T-cell (primary cell): ENCODE data around the gene CLASP1. TPM values are rescaled to one million over a fixed set of nuclear protein-coding genes. Genes with fewer than 3 reads are reported as not detected.
"Not testable (repeated sequence)": the region's sequence is repeated elsewhere in the genome, so short reads cannot be mapped to it uniquely, and the experiment has no call there.

Source experiments
- ATAC-seq, 4 experiments: fragments of 200-7000 bp in 3 of 4; fragments of 150-1000 bp in 1 of 4; cut with Tn5 transposase; replicated peaks in 1 of 4; 1 replicate in 3 of 4; 2 replicates in 1 of 4; pipeline ENCODE4 v1.10.0; 2021; ENCODE audit warnings: moderate library complexity in 3 of 4, mild to moderate bottlenecking in 2 of 4, moderate number of reproducible peaks in 1 of 4
- CTCF ChIA-PET, 2 donors: fragments of 300-600 bp; sonication (Branson Sonifier 250); formaldehyde crosslinking; loops; one replicate each; lab custom pipeline; 2022; ENCODE audit warnings: antibody characterized with exemption in 2 of 2; lab: Charles Lee
- POLR2A ChIA-PET, 2 donors: fragments of 300-600 bp; sonication (Branson Sonifier 250); formaldehyde crosslinking; loops; one replicate each; lab custom pipeline; 2022; ENCODE audit warnings: antibody characterized with exemption in 2 of 2; lab: Charles Lee
- DNase-seq, 35 experiments: peaks; one replicate each; pipeline versions ENCODE4 v3.0.0 to v3.0.0-alpha.2; 2013 to 2023
- H3K27ac ChIP-seq: one replicate; pipeline ENCODE4 v1.5.1; 2013; ENCODE audit warnings: low read length
- H3K27me3 ChIP-seq, 2 experiments: replicated peaks in 1 of 2; 1 replicate in 1 of 2; 2 replicates in 1 of 2; pipeline versions ENCODE4 v1.6.1 to v1.7.0; 2013; ENCODE audit warnings: low read length in 1 of 2, mixed read lengths in 1 of 2; ENCODE audit not compliant: control insufficient read depth in 2 of 2, insufficient read depth in 2 of 2; ENCODE audit errors: extremely low read depth in 1 of 2
- H3K36me3 ChIP-seq, 2 donors: 1 replicate in 1 of 2; 2 replicates in 1 of 2; pipeline versions ENCODE4 v1.6.1 to v1.7.0; 2013; ENCODE audit warnings: low read length in 1 of 2; ENCODE audit not compliant: control insufficient read depth in 2 of 2, insufficient read depth in 1 of 2; ENCODE audit errors: extremely low read depth in 1 of 2
- H3K4me1 ChIP-seq, 2 experiments: 1 replicate in 1 of 2; 2 replicates in 1 of 2; pipeline versions ENCODE4 v1.6.1 to v1.7.0; 2013; ENCODE audit warnings: low read length in 2 of 2, mixed read lengths in 1 of 2; ENCODE audit not compliant: insufficient read depth in 2 of 2, control insufficient read depth in 1 of 2; ENCODE audit errors: extremely low read depth in 1 of 2
- H3K4me3 ChIP-seq, 2 donors: 1 replicate in 1 of 2; 2 replicates in 1 of 2; pipeline versions ENCODE4 v1.5.1 to v1.7.0; 2013; ENCODE audit warnings: mild to moderate bottlenecking in 2 of 2, low read length in 1 of 2, moderate library complexity in 1 of 2; ENCODE audit not compliant: control insufficient read depth in 1 of 2; ENCODE audit errors: extremely low read depth in 1 of 2
- H3K9me3 ChIP-seq: 2 replicates; pipeline ENCODE4 v1.7.0; 2013
- H3K27ac Mint-ChIP-seq, 2 donors: one replicate each; pipeline ENCODE4 v1.8.0; 2020 to 2021; ENCODE audit warnings: mild to moderate bottlenecking in 2 of 2, mixed read lengths in 2 of 2
- H3K27me3 Mint-ChIP-seq, 2 donors: one replicate each; pipeline ENCODE4 v1.8.0; 2021 to 2022; ENCODE audit warnings: mixed read lengths in 2 of 2
- H3K36me3 Mint-ChIP-seq: one replicate; pipeline ENCODE4 v1.8.0; 2021; ENCODE audit warnings: mixed read lengths
- H3K4me1 Mint-ChIP-seq, 3 donors: one replicate each; pipeline ENCODE4 v1.8.0; 2020 to 2022; ENCODE audit warnings: mixed read lengths in 3 of 3, mild to moderate bottlenecking in 1 of 3
- H3K4me3 Mint-ChIP-seq, 3 donors: one replicate each; pipeline ENCODE4 v1.8.0; 2020 to 2022; ENCODE audit warnings: mild to moderate bottlenecking in 3 of 3, mixed read lengths in 3 of 3, moderate library complexity in 3 of 3
- H3K9me3 Mint-ChIP-seq, 3 donors: one replicate each; pipeline ENCODE4 v1.8.0; 2020 to 2022; ENCODE audit warnings: mixed read lengths in 3 of 3
- WGBS: methylation state at CpG from one replicate; pipeline ENCODE4 v1.1.5; 2013; ENCODE audit warnings: missing lambda C conversion rate; ENCODE audit not compliant: insufficient coverage; 5-methylcytosine and 5-hydroxymethylcytosine counted together
- total RNA-seq, 35 experiments: library from RNA in 6 of 35; stranded (reverse) in 6 of 35; fragments of 120-200 nt in 1 of 35; gene quantifications; one replicate each; pipeline versions ENCODE4 v1.2.1 to v1.2.4 and lab custom pipeline; 2013 to 2026

CLASP1 gene
- total RNA-seq, 5 donors from 2014 or later (not counting 1 experiment from before 2014, with no cell fraction given), result 57.8 to 72.8 (median 65.1) TPM

DNA sequence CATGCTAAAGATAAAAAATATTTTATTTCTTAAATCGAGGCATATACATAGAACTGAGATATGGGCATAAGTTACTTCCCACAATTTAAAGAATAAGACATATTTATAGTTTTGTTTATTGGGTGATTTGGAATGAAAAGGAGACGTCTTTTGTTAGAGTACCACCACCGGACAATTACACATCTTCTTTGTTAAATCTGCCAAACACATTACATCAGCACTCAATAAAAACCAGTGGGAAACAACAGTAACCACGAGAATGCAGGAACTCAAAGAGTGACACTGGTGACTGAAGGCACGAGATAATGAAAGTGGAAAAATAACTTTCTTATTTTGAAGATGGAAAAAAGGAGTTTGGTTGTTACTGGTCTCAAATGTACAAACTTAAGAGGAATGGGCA lies 271.6 kb downstream of the CLASP1 start:
- no peak for ATAC-seq
- Histone ChIP-seq H3K4me1 (no peaks in the 10 kb centered on the region), H3K9me3 (no peaks in the 10 kb centered on the region), H3K27me3 (no peaks in the 10 kb centered on the region), H3K27ac (no peak overlapping the region), H3K4me3 (no peak overlapping the region), H3K36me3 (peaks cover 9 to 42% of the 10 kb centered on the region in 2 donors)
- Mint-ChIP-seq H3K4me3 (no peak overlapping the region), H3K9me3 (no peaks in the 10 kb centered on the region), H3K27ac (no peak overlapping the region), H3K27me3 (no peaks in the 10 kb centered on the region), H3K36me3 (peaks cover 80% of the 10 kb centered on the region), H3K4me1 (no peaks in the 10 kb centered on the region)
- DNase-seq, result no peak
- CTCF ChIA-PET, result no interaction called here
- POLR2A ChIA-PET, result no interaction called here
- WGBS, result 58% methylated on average over 2 of the region's 5 CpGs

DNA sequence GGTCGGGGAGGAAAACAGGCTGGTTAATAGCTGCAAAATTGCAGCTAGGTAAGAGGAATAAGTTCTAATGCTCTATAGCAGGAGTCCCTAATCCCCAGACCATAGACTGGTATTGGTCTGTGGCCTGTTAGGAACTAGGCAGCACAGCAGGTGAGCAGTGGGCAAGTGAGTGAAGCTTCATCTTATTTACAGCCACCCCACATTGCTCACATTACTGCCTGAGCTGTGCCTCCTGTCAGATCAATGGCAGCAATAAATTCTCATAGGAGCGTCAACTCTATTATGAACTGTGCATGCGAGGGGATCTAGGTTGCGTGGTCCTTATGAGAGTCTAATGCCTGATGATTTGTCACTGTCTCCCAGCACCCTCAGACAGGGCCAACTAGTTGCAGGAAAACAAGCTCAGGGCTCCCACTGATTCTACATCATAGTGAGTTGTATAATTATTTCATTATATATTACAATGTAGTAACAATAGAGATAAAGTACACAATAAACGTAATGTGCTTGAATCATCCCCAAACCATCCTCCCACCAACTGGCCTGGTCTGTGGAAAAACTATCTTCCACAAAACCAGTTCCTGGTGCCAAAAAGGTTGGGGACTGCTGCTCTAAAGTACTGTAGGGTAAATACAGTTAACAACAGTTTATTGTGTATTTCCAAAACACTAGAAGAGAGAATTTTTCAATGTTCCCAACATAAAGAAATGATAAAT lies 272.6 kb downstream of the CLASP1 start:
- Histone ChIP-seq H3K27me3 (no peaks in the 10 kb centered on the region), H3K4me3 (no peak overlapping the region), H3K4me1 (no peaks in the 10 kb centered on the region), H3K36me3 (peaks cover 9 to 34% of the 10 kb centered on the region in 2 donors), H3K27ac (no peak overlapping the region), H3K9me3 (no peaks in the 10 kb centered on the region)
- POLR2A ChIA-PET, result no interaction called here
- H3K4me3 Mint-ChIP-seq, result no peak overlapping the region
- peaks cover 79% of the 10 kb centered on the region for H3K36me3 Mint-ChIP-seq
- H3K27me3 Mint-ChIP-seq, result no peaks in the 10 kb centered on the region
- DNase-seq, result no peak
- no peak for ATAC-seq
- H3K9me3 Mint-ChIP-seq, result no peaks in the 10 kb centered on the region
- H3K27ac Mint-ChIP-seq, result no peak overlapping the region
- CTCF ChIA-PET, result interaction anchor here in 1 of 2 donors (0.5 kb wide), 1 partner anchor 351 kb away, joined by 5 read pairs; no protein-coding TSS in a partner anchor
- WGBS, result no CpG with 5 or more reads among the region's 5 CpGs
- H3K4me1 Mint-ChIP-seq, result no peaks in the 10 kb centered on the region

DNA sequence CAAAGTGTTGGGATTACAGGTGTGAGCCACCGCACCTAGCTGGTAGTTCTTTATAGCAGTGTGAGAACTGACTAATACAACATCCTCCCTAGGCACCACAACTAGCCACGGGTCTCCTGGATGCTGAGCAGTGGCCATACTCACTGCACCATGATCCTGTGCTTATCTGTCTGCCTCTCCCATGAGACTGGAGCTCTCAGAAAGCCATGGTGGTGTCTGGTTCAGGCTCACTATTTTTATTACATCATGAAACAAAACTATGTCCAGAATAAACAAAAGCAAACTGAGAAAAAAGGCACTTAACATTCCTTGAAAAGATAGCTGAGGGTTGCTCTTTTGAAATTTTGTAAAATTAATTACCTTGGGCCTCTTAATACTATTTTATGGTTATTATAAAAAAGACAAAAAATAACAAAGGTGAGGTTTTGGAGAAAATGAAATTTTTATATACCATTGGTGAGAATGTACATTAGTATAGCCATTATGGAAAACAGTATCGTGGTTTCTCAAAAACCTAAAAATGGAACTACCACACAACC lies 273.6 kb downstream of the CLASP1 start:
- Mint-ChIP-seq H3K27ac (no peak overlapping the region), H3K27me3 (no peaks in the 10 kb centered on the region), H3K4me1 (no peaks in the 10 kb centered on the region), H3K36me3 (peaks cover 78% of the 10 kb centered on the region), H3K4me3 (no peak overlapping the region), H3K9me3 (no peaks in the 10 kb centered on the region)
- POLR2A ChIA-PET, result no interaction called here
- Histone ChIP-seq H3K9me3 (no peaks in the 10 kb centered on the region), H3K27me3 (no peaks in the 10 kb centered on the region), H3K27ac (no peak overlapping the region), H3K4me3 (no peak overlapping the region), H3K36me3 (peaks cover 9 to 25% of the 10 kb centered on the region in 2 donors), H3K4me1 (no peaks in the 10 kb centered on the region)
- WGBS, result 100% methylated on average over 1 of the region's 3 CpGs
- DNase-seq (no peak), ATAC-seq (no peak)
- CTCF ChIA-PET, result interaction anchor here in 1 of 2 donors (1.0 kb wide), 1 partner anchor 22 kb away, joined by 3 read pairs; no protein-coding TSS in a partner anchor

DNA sequence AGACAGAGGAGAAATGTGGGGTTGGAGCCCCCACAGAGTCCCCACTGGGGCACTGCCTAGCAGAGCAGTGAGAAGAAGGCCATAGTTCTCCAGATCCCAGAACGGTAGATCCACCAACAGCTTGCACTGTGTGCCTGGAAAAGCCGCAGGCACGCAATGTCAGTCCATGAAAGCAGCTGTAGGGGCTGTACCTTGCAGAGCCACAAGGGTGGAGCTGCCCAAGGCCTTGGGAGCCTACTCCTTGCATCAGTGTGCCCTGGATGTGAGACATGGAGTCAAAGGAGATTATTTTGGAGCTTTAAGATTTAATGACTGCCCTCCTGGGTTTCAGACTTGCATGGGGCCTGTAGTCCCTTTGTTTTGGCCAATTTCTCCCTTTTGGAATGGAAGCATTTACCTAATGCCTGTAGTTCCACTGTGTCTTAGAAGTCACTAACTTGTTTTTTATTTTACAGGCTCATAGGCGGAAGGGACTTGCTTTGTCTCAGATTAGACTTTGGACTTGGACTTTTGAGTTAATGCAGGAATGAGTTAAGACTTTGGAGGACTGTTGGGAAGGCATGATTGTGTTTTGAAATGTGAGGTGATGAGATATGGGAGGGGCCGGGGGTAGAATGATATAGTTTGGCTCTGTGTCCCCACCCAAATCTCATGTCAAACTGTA lies 274.7 kb downstream of the CLASP1 start:
- H3K27ac ChIP-seq, H3K4me3 Mint-ChIP-seq, POLR2A ChIA-PET, H3K27me3 Mint-ChIP-seq, H3K9me3 ChIP-seq, H3K4me1 ChIP-seq, H3K27me3 ChIP-seq, CTCF ChIA-PET, ATAC-seq, DNase-seq, H3K27ac Mint-ChIP-seq, H3K4me1 Mint-ChIP-seq, H3K4me3 ChIP-seq, H3K9me3 Mint-ChIP-seq: not testable (repeated sequence)
- peaks cover 74% of the 10 kb centered on the region for H3K36me3 Mint-ChIP-seq
- peaks cover 12 to 16% of the 10 kb centered on the region in 2 donors for H3K36me3 ChIP-seq
- whole genome bisulfite sequencing, result 97% methylated on average over 5 of the region's 5 CpGs

DNA sequence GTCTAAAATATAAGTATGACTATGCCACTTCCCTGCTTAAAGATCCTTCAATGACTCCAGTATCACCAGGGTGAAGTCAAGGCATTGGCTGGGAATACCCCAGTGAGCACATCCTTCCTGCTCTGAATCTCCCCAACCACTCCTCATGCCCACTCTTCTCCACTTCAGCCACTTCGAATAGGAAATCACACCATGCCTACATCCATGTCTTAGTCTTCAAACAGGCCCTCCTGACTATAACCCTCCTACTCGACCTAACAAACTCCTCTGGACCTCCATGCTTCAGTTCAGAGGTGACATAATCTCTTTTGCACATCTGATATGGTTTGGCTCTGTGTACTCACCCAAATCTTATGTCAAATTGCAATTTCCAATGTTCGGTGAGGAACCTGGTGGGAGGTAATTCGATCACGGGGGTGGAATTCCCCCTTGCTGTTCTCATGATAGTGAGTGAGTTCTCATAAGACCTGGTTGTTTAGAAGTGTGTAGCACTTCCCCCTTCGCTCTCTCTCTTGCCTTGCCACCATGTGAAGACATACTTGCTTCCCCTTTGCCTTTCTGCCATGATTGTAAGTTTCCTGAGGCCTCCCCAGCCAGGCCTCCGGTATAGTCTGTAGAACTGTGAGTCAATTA lies 276.4 kb downstream of the CLASP1 start:
- H3K4me1 Mint-ChIP-seq, result no peaks in the 10 kb centered on the region
- peak overlapping the region in 1 of 2 donors; percentile 68 for H3K27ac Mint-ChIP-seq
- Histone ChIP-seq H3K9me3 (no peaks in the 10 kb centered on the region), H3K4me3 (no peak overlapping the region), H3K4me1 (no peaks in the 10 kb centered on the region), H3K27me3 (no peaks in the 10 kb centered on the region), H3K27ac (no peak overlapping the region), H3K36me3 (peaks cover 17 to 22% of the 10 kb centered on the region in 2 donors)
- ATAC-seq (no peak), DNase-seq (no peak)
- CTCF ChIA-PET, result no interaction called here
- no peak overlapping the region for H3K4me3 Mint-ChIP-seq
- POLR2A ChIA-PET, result no interaction called here
- H3K9me3 Mint-ChIP-seq, result no peaks in the 10 kb centered on the region
- no peaks in the 10 kb centered on the region for H3K27me3 Mint-ChIP-seq
- H3K36me3 Mint-ChIP-seq, result peaks cover 71% of the 10 kb centered on the region
- 80% methylated on average over 2 of the region's 7 CpGs for WGBS

DNA sequence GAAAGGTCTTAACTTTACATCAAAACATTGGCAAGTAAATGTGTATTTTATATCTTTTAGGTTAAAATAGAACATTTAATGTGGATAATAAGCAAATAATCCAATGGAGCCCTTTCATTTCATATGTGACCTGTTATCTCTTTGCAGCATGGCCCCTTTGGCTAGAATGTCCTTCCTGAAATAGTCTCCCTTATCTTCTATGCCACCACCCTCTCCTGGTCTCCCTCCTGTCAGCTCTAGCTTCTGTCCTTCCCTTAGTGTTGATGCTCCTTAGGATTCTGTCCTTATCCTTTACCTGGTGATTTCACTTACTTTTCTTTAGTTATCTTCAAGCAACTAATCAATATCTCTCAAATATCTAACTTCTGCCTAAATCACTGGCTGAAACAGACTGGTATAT lies 277.2 kb downstream of the CLASP1 start:
- ChIA-PET CTCF (no interaction called here), POLR2A (no interaction called here)
- Histone ChIP-seq H3K4me1 (no peaks in the 10 kb centered on the region), H3K36me3 (peaks cover 24 to 26% of the 10 kb centered on the region in 2 donors), H3K27me3 (no peaks in the 10 kb centered on the region), H3K27ac (no peak overlapping the region), H3K9me3 (no peaks in the 10 kb centered on the region), H3K4me3 (no peak overlapping the region)
- Mint-ChIP-seq H3K27ac (no peak overlapping the region), H3K9me3 (no peaks in the 10 kb centered on the region), H3K27me3 (no peaks in the 10 kb centered on the region), H3K4me1 (no peaks in the 10 kb centered on the region), H3K4me3 (no peak overlapping the region), H3K36me3 (peaks cover 63% of the 10 kb centered on the region)
- no peak for ATAC-seq
- no peak for DNase-seq
